Neural cell (in vitro differentiated cells): ENCODE measurements around the gene FABP7.

ENCODE experiments used
- EZH2 ChIP-seq: fragments of 200-600, 300-800 bp; shearing (Covaris generic), sonication (generic); IDR thresholded peaks from 2 replicates; pipeline ENCODE4 v1.6.1; 2014; ENCODE audit warnings: antibody characterized with exemption, low read length, borderline replicate concordance, mild to moderate bottlenecking; ENCODE audit not compliant: insufficient read depth, poor library complexity, severe bottlenecking
- MXI1 ChIP-seq: fragments of 450-650 bp; conservative IDR thresholded peaks from 2 replicates; pipeline ENCODE4 v1.6.1; 2014; ENCODE audit warnings: antibody characterized with exemption, mild to moderate bottlenecking; ENCODE audit not compliant: poor library complexity, severe bottlenecking
- POLR2AphosphoS5 ChIP-seq: IDR thresholded peaks from 2 replicates; pipeline ENCODE4 v1.6.1; 2012
- RAD21 ChIP-seq: fragments of 450-650 bp; conservative IDR thresholded peaks from 2 replicates; pipeline ENCODE4 v1.6.1; 2014; ENCODE audit warnings: antibody characterized with exemption, mild to moderate bottlenecking, moderate library complexity
- SMC3 ChIP-seq: fragments of 450-650 bp; conservative IDR thresholded peaks from 2 replicates; pipeline ENCODE4 v1.6.1; 2014; ENCODE audit warnings: antibody characterized with exemption, mild to moderate bottlenecking, moderate library complexity; ENCODE audit not compliant: poor library complexity
- TAF1 ChIP-seq: IDR thresholded peaks from 2 replicates; pipeline ENCODE4 v1.6.1; 2012; ENCODE audit warnings: low read depth
- TF ChIP-seq, protein P1 (sequence below): fragments of 450-650 bp; IDR thresholded peaks from 2 replicates; pipeline ENCODE4 v1.5.1; 2014; ENCODE audit warnings: antibody characterized with exemption, mild to moderate bottlenecking, moderate library complexity; ENCODE audit not compliant: poor library complexity, severe bottlenecking
- TF ChIP-seq, protein P2 (sequence below): IDR thresholded peaks from 2 replicates; pipeline ENCODE4 v1.6.1; 2012; ENCODE audit warnings: borderline replicate concordance

DNA sequence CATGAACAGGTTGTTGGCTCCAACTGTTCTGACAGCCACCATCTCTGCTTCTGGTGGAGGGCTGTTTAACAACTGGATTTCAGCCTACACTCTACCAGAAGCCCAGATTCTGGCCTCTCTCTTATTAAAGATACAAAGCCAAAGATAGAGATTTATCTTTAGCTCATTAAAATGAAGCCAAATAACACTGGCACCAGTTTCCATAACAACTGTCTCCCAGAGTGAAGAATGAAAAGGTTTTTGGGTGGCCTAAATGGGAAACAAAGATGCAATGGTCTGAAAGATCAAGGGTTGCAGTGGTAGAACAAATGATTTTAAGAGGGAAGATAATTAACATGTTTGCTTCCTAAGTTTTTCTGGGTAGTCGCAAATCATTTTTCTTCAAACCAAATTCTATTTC lies 6.4 kb downstream of the FABP7 start:
- TF ChIP-seq POLR2AphosphoS5, result no peak
- TF ChIP-seq, protein P1, sequence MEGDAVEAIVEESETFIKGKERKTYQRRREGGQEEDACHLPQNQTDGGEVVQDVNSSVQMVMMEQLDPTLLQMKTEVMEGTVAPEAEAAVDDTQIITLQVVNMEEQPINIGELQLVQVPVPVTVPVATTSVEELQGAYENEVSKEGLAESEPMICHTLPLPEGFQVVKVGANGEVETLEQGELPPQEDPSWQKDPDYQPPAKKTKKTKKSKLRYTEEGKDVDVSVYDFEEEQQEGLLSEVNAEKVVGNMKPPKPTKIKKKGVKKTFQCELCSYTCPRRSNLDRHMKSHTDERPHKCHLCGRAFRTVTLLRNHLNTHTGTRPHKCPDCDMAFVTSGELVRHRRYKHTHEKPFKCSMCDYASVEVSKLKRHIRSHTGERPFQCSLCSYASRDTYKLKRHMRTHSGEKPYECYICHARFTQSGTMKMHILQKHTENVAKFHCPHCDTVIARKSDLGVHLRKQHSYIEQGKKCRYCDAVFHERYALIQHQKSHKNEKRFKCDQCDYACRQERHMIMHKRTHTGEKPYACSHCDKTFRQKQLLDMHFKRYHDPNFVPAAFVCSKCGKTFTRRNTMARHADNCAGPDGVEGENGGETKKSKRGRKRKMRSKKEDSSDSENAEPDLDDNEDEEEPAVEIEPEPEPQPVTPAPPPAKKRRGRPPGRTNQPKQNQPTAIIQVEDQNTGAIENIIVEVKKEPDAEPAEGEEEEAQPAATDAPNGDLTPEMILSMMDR, result no peak
- no peak for TF ChIP-seq RAD21
- no peak for TF ChIP-seq EZH2
- no peak for TF ChIP-seq MXI1
- TF ChIP-seq TAF1, result no peak
- no peak for TF ChIP-seq SMC3
- TF ChIP-seq, protein P2, sequence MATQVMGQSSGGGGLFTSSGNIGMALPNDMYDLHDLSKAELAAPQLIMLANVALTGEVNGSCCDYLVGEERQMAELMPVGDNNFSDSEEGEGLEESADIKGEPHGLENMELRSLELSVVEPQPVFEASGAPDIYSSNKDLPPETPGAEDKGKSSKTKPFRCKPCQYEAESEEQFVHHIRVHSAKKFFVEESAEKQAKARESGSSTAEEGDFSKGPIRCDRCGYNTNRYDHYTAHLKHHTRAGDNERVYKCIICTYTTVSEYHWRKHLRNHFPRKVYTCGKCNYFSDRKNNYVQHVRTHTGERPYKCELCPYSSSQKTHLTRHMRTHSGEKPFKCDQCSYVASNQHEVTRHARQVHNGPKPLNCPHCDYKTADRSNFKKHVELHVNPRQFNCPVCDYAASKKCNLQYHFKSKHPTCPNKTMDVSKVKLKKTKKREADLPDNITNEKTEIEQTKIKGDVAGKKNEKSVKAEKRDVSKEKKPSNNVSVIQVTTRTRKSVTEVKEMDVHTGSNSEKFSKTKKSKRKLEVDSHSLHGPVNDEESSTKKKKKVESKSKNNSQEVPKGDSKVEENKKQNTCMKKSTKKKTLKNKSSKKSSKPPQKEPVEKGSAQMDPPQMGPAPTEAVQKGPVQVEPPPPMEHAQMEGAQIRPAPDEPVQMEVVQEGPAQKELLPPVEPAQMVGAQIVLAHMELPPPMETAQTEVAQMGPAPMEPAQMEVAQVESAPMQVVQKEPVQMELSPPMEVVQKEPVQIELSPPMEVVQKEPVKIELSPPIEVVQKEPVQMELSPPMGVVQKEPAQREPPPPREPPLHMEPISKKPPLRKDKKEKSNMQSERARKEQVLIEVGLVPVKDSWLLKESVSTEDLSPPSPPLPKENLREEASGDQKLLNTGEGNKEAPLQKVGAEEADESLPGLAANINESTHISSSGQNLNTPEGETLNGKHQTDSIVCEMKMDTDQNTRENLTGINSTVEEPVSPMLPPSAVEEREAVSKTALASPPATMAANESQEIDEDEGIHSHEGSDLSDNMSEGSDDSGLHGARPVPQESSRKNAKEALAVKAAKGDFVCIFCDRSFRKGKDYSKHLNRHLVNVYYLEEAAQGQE, result no peak
